ENCODE measurements around the gene CARMIL1. TPM values are rescaled to one million over a fixed set of nuclear protein-coding genes. Genes with fewer than 3 reads are reported as not detected.

Gene CARMIL1
- total and polyA plus RNA-seq, 3 experiments from 2014 or later = 1.8 to 2.9 TPM; not detected in 1

DNA sequence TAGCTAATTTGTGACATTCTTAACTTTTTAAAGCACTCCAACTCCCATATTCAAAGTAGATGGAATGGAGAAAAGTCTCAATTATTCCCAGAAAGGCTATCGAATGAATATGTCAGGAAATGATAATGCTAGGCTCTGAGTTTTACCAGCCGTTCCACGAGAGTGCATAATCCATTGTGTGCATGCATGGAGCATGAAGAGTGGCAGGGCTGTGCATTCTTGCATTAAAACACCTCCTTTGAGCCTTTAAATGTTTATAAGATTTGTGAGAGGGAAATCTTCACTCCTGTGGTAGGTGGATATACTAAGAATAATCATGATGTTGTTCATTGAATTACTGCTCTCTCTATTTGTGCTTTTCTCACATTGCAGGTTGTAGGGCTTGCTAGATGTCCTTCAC is 178.3 kb downstream of the CARMIL1 start:
- no peak overlapping the region for H3K27ac Mint-ChIP-seq
- no peak overlapping the region for H3K4me3 ChIP-seq (ENCODE audit: low read length)
- no peaks in the 10 kb centered on the region for H3K9me3 ChIP-seq (ENCODE audit: low read length)
- POLR2A ChIA-PET = no interaction called here
- no peaks in the 10 kb centered on the region for H3K9me3 Mint-ChIP-seq
- DNase-seq = no peak
- H3K36me3 ChIP-seq (ENCODE audit: insufficient read depth, low read length) = no peaks in the 10 kb centered on the region
- CTCF ChIA-PET = interaction anchor here (1.6 kb wide), 1 partner anchor 32 kb away, joined by 3 read pairs; no protein-coding TSS in a partner anchor
- H3K4me1 ChIP-seq (ENCODE audit: insufficient read depth, low read length) = no peaks in the 10 kb centered on the region
- no peaks in the 10 kb centered on the region for H3K27me3 ChIP-seq (ENCODE audit: insufficient read depth, low read length, poor library complexity, severe bottlenecking)
- no peaks in the 10 kb centered on the region for H3K4me1 Mint-ChIP-seq
- H3K4me3 Mint-ChIP-seq = no peak overlapping the region
- no peak overlapping the region for H3K27ac ChIP-seq (ENCODE audit: low read depth, low read length)
- peaks cover 0 to under 1% (median 0%) of the 10 kb centered on the region in 3 donors for H3K36me3 Mint-ChIP-seq
- H3K27me3 Mint-ChIP-seq = peaks cover 0 to 6% of the 10 kb centered on the region in 2 donors

DNA sequence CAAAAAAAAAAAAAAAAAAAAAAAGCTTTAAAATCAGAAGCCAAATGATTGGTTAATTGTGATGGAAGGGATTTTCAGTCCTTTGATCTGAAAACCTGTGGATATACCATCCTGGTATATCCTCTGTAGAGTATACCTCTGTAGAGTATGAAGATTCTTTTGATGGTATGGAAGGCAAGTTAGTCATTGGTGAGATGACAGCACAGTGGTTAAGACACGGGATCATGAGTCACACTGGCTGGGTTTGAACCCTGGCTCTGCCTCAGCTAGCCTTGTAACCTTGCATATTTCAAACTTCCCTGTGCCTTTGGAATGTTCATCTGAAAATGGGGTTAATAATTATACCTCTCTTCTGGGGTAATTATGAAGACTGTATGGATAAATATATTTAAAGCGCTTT is 179.3 kb downstream of the CARMIL1 start:
- POLR2A ChIA-PET = no interaction called here
- Mint-ChIP-seq H3K27ac (no peak overlapping the region), H3K4me1 (no peaks in the 10 kb centered on the region), H3K4me3 (no peak overlapping the region), H3K36me3 (peaks cover 0 to 3% (median 2%) of the 10 kb centered on the region in 3 donors), H3K9me3 (no peaks in the 10 kb centered on the region), H3K27me3 (peaks cover 0 to 7% of the 10 kb centered on the region in 2 donors)
- no peaks in the 10 kb centered on the region for H3K36me3 ChIP-seq (ENCODE audit: insufficient read depth, low read length)
- no peak for DNase-seq
- no peaks in the 10 kb centered on the region for H3K9me3 ChIP-seq (ENCODE audit: low read length)
- H3K4me1 ChIP-seq (ENCODE audit: insufficient read depth, low read length) = no peaks in the 10 kb centered on the region
- H3K27ac ChIP-seq (ENCODE audit: low read depth, low read length) = no peak overlapping the region
- CTCF ChIA-PET = interaction anchor here (1.1 to 1.6 kb wide), 2 partner anchors 23 to 31 kb away, joined by 3 read pairs; no protein-coding TSS in a partner anchor
- no peaks in the 10 kb centered on the region for H3K27me3 ChIP-seq (ENCODE audit: insufficient read depth, low read length, poor library complexity, severe bottlenecking)
- H3K4me3 ChIP-seq (ENCODE audit: low read length) = no peak overlapping the region

DNA sequence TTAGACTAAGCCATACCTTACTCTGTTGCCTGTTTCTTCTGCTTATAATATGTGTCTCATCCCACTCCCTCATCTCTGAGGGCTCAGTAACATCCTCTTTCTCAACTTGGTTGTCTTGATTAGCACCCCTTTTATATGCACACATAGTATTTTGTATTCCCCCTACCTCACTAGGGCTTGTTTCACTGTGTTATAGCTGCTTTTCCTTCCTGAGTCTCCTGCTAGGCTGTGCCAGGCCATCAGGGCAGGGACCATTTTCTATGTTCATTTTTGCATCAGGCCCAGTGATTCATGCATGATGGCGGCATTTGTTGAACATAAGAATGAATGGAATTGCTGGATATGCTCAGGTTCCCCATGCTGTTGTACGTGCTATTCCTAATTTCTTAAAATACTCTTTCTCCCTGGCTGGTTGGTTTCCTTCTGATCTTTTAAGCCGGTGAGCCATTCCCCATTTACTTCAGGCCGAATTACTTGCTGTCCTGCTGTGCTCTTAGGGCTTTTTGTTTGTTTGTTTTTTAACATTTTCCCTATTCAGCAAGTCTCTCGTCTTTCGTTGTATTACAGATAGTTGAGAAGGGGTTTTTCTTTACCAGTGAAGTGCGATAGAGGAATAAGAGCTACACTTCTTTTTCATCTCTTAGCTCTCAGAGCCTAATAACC is 183.2 kb downstream of the CARMIL1 start:
- Histone ChIP-seq H3K4me3 (ENCODE audit: low read length) (no peak overlapping the region), H3K27me3 (ENCODE audit: insufficient read depth, low read length, poor library complexity, severe bottlenecking) (no peaks in the 10 kb centered on the region), H3K36me3 (ENCODE audit: insufficient read depth, low read length) (no peaks in the 10 kb centered on the region), H3K4me1 (ENCODE audit: insufficient read depth, low read length) (no peaks in the 10 kb centered on the region), H3K9me3 (ENCODE audit: low read length) (no peaks in the 10 kb centered on the region), H3K27ac (ENCODE audit: low read depth, low read length) (no peak overlapping the region)
- no peak for DNase-seq
- CTCF ChIA-PET = interaction anchor here (1.5 kb wide), 1 partner anchor 28 kb away, joined by 3 read pairs; no protein-coding TSS in a partner anchor
- Mint-ChIP-seq H3K4me3 (no peak overlapping the region), H3K9me3 (no peaks in the 10 kb centered on the region), H3K4me1 (no peaks in the 10 kb centered on the region), H3K27ac (no peak overlapping the region), H3K27me3 (peaks cover 0 to 11% of the 10 kb centered on the region in 2 donors), H3K36me3 (peaks cover 0 to 6% (median 4%) of the 10 kb centered on the region in 3 donors)
- POLR2A ChIA-PET = no interaction called here

DNA sequence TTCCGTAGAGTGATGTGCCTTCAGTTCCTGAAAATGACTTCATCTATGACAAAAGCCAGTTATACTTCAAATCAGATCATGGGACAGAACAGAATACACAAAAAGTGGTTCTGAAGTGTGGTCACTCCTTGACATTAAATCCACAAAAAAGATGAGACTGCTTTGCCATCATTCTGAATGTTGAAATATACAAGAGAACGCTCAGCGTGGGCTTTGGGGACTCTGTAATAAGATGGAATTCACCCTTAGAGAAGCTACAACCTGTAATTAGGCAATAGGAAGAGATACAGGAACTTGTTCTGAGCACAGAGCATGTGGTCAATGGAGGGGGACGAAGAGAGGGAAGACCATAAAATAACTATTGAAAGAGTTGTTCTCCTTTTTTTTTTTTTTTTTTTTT is 184.3 kb downstream of the CARMIL1 start:
- Mint-ChIP-seq H3K36me3 (peaks cover 0 to 6% (median 4%) of the 10 kb centered on the region in 3 donors), H3K4me3 (no peak overlapping the region), H3K27me3 (peaks cover 0 to 9% of the 10 kb centered on the region in 2 donors), H3K27ac (no peak overlapping the region), H3K9me3 (no peaks in the 10 kb centered on the region), H3K4me1 (no peaks in the 10 kb centered on the region)
- no peak for DNase-seq
- POLR2A ChIA-PET = no interaction called here
- CTCF ChIA-PET = interaction anchor here (1.5 kb wide), 1 partner anchor 27 kb away, joined by 3 read pairs; no protein-coding TSS in a partner anchor
- Histone ChIP-seq H3K9me3 (ENCODE audit: low read length) (no peaks in the 10 kb centered on the region), H3K27me3 (ENCODE audit: insufficient read depth, low read length, poor library complexity, severe bottlenecking) (no peaks in the 10 kb centered on the region), H3K36me3 (ENCODE audit: insufficient read depth, low read length) (no peaks in the 10 kb centered on the region), H3K4me3 (ENCODE audit: low read length) (no peak overlapping the region), H3K27ac (ENCODE audit: low read depth, low read length) (no peak overlapping the region), H3K4me1 (ENCODE audit: insufficient read depth, low read length) (no peaks in the 10 kb centered on the region)

DNA sequence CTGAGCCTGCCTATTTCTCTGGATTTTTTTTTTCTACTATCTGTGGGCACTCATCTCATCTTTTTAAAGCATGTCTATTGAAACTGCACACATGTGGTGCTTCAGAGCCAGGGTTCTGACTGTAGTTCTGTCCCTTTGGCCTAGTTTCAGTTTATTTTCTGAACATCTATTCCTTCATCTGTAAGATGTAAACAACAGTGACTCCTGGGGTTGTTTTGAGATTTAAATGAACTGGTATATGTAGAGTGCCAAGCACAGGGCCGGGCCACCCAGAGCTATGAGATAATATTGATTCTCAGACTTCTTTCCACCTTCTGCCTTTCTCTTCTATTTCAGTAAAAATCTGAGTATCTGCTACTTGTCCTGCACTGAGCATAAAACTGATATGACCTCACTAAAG is 185.1 kb downstream of the CARMIL1 start:
- Histone ChIP-seq H3K9me3 (ENCODE audit: low read length) (no peaks in the 10 kb centered on the region), H3K36me3 (ENCODE audit: insufficient read depth, low read length) (no peaks in the 10 kb centered on the region), H3K4me1 (ENCODE audit: insufficient read depth, low read length) (no peaks in the 10 kb centered on the region), H3K27ac (ENCODE audit: low read depth, low read length) (no peak overlapping the region), H3K27me3 (ENCODE audit: insufficient read depth, low read length, poor library complexity, severe bottlenecking) (no peaks in the 10 kb centered on the region), H3K4me3 (ENCODE audit: low read length) (no peak overlapping the region)
- no peaks in the 10 kb centered on the region for H3K9me3 Mint-ChIP-seq
- H3K27me3 Mint-ChIP-seq = peaks cover 0 to 9% of the 10 kb centered on the region in 2 donors
- no peaks in the 10 kb centered on the region for H3K4me1 Mint-ChIP-seq
- no peak for DNase-seq
- peaks cover 0 to 6% (median 4%) of the 10 kb centered on the region in 3 donors for H3K36me3 Mint-ChIP-seq
- H3K27ac Mint-ChIP-seq = no peak overlapping the region
- no peak overlapping the region for H3K4me3 Mint-ChIP-seq
- POLR2A ChIA-PET = interaction anchor here (0.6 kb wide), 1 partner anchor 185 kb away, joined by 4 read pairs; no protein-coding TSS in a partner anchor
- CTCF ChIA-PET = no interaction called here

DNA sequence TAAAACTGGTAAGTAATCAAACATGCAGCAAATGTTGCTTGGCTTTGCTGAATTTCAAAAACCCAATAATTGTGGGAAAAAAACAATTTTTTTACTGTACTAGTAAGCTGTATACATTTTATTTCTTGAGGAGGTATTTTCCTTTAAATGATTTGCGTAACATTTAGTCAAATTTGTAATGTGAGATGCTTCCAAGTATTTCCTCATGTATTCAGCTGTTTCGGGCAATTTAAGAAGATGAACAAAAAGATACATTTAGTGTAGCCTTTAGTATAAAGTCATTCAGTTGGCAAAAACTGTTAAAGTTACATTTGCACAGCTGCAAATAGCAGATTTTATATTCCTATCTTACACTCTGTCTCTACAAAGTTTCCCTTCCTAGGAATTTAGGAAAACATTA is 186.8 kb downstream of the CARMIL1 start:
- H3K36me3 ChIP-seq (ENCODE audit: insufficient read depth, low read length) = no peaks in the 10 kb centered on the region
- H3K4me3 ChIP-seq (ENCODE audit: low read length) = no peak overlapping the region
- H3K27me3 ChIP-seq (ENCODE audit: insufficient read depth, low read length, poor library complexity, severe bottlenecking) = no peaks in the 10 kb centered on the region
- Mint-ChIP-seq H3K4me3 (no peak overlapping the region), H3K27me3 (peaks cover 0 to 9% of the 10 kb centered on the region in 2 donors), H3K36me3 (peaks cover 0 to 6% (median 4%) of the 10 kb centered on the region in 3 donors), H3K4me1 (no peaks in the 10 kb centered on the region), H3K9me3 (no peaks in the 10 kb centered on the region), H3K27ac (no peak overlapping the region)
- H3K9me3 ChIP-seq (ENCODE audit: low read length) = no peaks in the 10 kb centered on the region
- no peak for DNase-seq
- no peak overlapping the region for H3K27ac ChIP-seq (ENCODE audit: low read depth, low read length)
- no peaks in the 10 kb centered on the region for H3K4me1 ChIP-seq (ENCODE audit: insufficient read depth, low read length)
- ChIA-PET CTCF (no interaction called here), POLR2A (no interaction called here)

DNA sequence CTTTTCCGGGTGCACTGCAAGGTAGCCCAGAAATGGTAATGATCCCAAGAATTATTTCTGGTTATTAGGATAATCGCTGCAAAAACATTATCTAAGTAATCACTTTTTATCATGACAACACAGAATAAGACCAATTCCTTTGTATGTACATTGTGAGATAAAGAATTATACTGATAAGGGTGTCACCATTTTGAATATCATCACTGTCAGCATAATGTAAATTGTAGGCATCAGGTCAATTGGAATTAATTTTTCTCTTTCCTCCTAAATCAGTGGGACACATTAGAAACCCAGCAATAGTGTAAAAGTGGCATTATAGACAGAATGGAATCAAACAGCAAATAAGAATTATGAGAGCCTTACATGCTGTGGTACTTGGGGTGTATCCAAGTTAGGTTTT is 189.7 kb downstream of the CARMIL1 start:
- Mint-ChIP-seq H3K36me3 (peaks cover 0 to 5% (median 4%) of the 10 kb centered on the region in 3 donors), H3K27me3 (peaks cover 0 to 3% of the 10 kb centered on the region in 2 donors), H3K4me3 (no peak overlapping the region), H3K4me1 (no peaks in the 10 kb centered on the region), H3K27ac (no peak overlapping the region), H3K9me3 (no peaks in the 10 kb centered on the region)
- H3K27ac ChIP-seq (ENCODE audit: low read depth, low read length) = no peak overlapping the region
- POLR2A ChIA-PET = no interaction called here
- no peaks in the 10 kb centered on the region for H3K9me3 ChIP-seq (ENCODE audit: low read length)
- no peak overlapping the region for H3K4me3 ChIP-seq (ENCODE audit: low read length)
- CTCF ChIA-PET = interaction anchor here (1.0 kb wide), 1 partner anchor 19 kb away, joined by 3 read pairs; no protein-coding TSS in a partner anchor
- no peaks in the 10 kb centered on the region for H3K36me3 ChIP-seq (ENCODE audit: insufficient read depth, low read length)
- no peaks in the 10 kb centered on the region for H3K4me1 ChIP-seq (ENCODE audit: insufficient read depth, low read length)
- no peak for DNase-seq
- no peaks in the 10 kb centered on the region for H3K27me3 ChIP-seq (ENCODE audit: insufficient read depth, low read length, poor library complexity, severe bottlenecking)

DNA sequence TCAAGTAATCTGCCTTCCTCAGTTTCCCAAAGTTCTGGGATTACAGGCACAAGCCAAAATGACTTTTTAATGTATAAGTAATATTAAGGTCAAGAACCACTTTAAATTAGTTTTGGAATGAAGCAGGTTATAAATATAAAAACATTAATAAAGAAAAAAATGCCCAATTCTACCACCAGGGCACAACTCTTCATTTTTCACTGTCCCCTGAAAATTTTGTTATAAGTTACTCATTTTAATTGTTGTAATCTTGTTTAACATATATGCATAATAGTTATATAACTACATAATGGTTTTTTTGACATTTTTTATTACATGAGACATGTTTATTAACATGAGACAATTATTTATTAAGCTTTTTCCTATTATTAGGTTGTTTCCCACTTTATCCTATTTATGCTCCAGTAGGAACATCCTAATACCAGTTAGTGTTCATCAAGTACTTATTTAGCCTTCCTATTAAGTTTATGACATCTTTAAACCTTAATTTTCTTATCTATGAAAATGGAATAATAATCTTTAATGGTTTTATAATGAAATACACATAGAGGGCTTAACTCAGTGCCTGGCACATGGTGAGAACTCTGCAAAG is 190.7 kb downstream of the CARMIL1 start:
- no peaks in the 10 kb centered on the region for H3K9me3 Mint-ChIP-seq
- H3K4me1 Mint-ChIP-seq = no peaks in the 10 kb centered on the region
- CTCF ChIA-PET = interaction anchor here (1.0 kb wide), 1 partner anchor 20 kb away, joined by 3 read pairs; no protein-coding TSS in a partner anchor
- peaks cover 0 to 6% of the 10 kb centered on the region in 2 donors for H3K27me3 Mint-ChIP-seq
- H3K4me3 Mint-ChIP-seq = no peak overlapping the region
- no peak overlapping the region for H3K4me3 ChIP-seq (ENCODE audit: low read length)
- peaks cover 0 to 9% (median 7%) of the 10 kb centered on the region in 3 donors for H3K36me3 Mint-ChIP-seq
- no peak overlapping the region for H3K27ac ChIP-seq (ENCODE audit: low read depth, low read length)
- H3K27ac Mint-ChIP-seq = no peak overlapping the region
- no peak for DNase-seq
- no peaks in the 10 kb centered on the region for H3K4me1 ChIP-seq (ENCODE audit: insufficient read depth, low read length)
- H3K9me3 ChIP-seq (ENCODE audit: low read length) = no peaks in the 10 kb centered on the region
- H3K36me3 ChIP-seq (ENCODE audit: insufficient read depth, low read length) = no peaks in the 10 kb centered on the region
- POLR2A ChIA-PET = no interaction called here
- H3K27me3 ChIP-seq (ENCODE audit: insufficient read depth, low read length, poor library complexity, severe bottlenecking) = no peaks in the 10 kb centered on the region
